Skeletal muscle tissue (tissue), 4 donors: ENCODE measurements around the gene AUTS2. TPM values are rescaled to one million over a fixed set of nuclear protein-coding genes. Genes with fewer than 3 reads are reported as not detected.

Experiments
- H3K27ac ChIP-seq: one replicate; pipeline ENCODE4 v1.7.0; 2013; ENCODE audit warnings: mild to moderate bottlenecking, low read depth, low read length, inconsistent platforms
- H3K27me3 ChIP-seq, 3 donors: one replicate each; pipeline ENCODE4 v1.7.0; 2013; ENCODE audit warnings: low read length in 3 of 3; ENCODE audit not compliant: control insufficient read depth in 3 of 3, insufficient read depth in 3 of 3
- H3K36me3 ChIP-seq, 3 donors: one replicate each; pipeline ENCODE4 v1.7.0; 2013; ENCODE audit warnings: low read length in 3 of 3; ENCODE audit not compliant: control insufficient read depth in 3 of 3, insufficient read depth in 3 of 3
- H3K4me1 ChIP-seq, 3 donors: one replicate each; pipeline ENCODE4 v1.7.0; 2013; ENCODE audit warnings: low read length in 3 of 3, mild to moderate bottlenecking in 3 of 3; ENCODE audit not compliant: control insufficient read depth in 3 of 3, insufficient read depth in 3 of 3
- H3K4me3 ChIP-seq, 3 donors: one replicate each; pipeline ENCODE4 v1.7.0; 2013; ENCODE audit warnings: low read length in 3 of 3
- H3K9ac ChIP-seq, 3 donors: one replicate each; pipeline ENCODE4 v1.7.0; 2013; ENCODE audit warnings: low read length in 3 of 3, mild to moderate bottlenecking in 3 of 3, moderate library complexity in 2 of 3, low read depth in 1 of 3
- H3K9me3 ChIP-seq, 3 donors: one replicate each; pipeline ENCODE4 v1.7.0; 2013; ENCODE audit warnings: low read length in 3 of 3; ENCODE audit not compliant: control insufficient read depth in 3 of 3
- total RNA-seq: library from RNA; depleted of rRNA; stranded (reverse); fragments of >200 nt; gene quantifications from one replicate; pipeline ENCODE4 v1.2.3, GENCODE V29; 2014
- donor health status: Osteomylitis.

AUTS2 gene
- total RNA-seq, 1 donor from 2014 or later: 43.3 TPM

DNA sequence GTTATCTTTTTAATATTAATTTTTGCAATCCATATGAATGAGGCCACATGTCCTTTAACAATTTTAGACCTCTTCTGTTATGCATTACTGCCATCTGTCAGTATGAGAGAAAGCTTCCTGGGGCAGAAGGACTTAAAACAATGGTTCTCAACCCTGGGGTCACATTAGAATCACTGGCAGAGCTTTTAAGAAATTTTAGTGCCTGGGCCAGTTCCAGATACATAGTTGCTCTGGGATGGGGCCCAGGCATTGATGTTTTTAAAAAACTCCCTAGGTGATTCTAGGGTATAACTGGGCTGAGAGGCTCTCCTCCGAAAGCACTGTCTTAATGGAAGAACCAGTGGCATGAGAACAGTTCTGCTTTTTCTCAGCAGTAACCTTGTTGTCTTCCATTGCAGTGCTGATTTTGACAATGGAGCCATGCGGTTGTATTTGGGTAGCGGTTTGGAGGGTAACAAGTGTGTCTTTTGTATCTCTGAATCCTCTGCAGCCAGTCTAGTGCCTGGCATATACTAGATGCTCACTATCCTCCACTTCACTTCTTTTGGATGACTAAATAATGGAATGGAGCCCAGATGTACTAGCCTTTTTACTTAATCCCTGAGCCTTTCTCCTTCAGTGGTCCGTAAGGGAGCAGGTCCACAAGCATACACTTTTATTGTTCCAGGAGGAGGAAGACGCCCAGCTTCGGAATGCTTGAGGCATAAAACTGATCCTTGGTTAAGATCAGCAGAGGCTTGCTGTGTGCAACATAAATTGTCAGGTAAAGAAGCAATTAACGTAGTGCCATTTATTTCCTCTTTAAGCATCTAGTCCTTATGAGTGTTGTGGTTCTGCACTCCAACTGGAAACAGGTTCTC, 227.1 kb downstream of the AUTS2 start:
- Histone ChIP-seq H3K27me3 (no peaks in the 10 kb centered on the region), H3K27ac (no peak overlapping the region), H3K9ac (no peak overlapping the region), H3K36me3 (no peaks in the 10 kb centered on the region), H3K9me3 (no peaks in the 10 kb centered on the region), H3K4me1 (peaks cover 0 to 16% (median 4%) of the 10 kb centered on the region in 3 donors), H3K4me3 (no peak overlapping the region)

DNA sequence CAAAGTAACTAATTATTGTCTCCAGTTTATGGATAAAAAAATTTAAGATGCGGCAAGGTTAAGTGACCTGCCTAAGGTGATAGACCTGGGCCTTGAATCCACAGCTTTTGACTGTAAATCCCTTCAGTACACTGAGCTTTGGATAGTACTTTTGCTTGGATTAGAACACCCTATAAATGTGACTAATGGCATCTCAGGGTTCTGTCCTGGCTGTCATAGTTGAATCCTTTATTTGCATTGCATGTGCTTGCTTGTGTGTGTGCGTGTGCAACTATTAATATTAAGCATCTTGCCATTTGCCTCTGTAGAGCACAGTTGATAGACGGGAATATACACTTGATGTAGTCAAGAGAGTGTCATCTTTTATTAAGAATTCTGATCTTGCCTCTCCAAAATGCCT, 228.0 kb downstream of the AUTS2 start:
- H3K9me3 ChIP-seq: no peaks in the 10 kb centered on the region
- H3K9ac ChIP-seq: no peak overlapping the region
- no peaks in the 10 kb centered on the region for H3K27me3 ChIP-seq
- no peak overlapping the region for H3K4me3 ChIP-seq
- peaks cover 0 to 16% (median 4%) of the 10 kb centered on the region in 3 donors for H3K4me1 ChIP-seq
- no peak overlapping the region for H3K27ac ChIP-seq
- no peaks in the 10 kb centered on the region for H3K36me3 ChIP-seq

DNA sequence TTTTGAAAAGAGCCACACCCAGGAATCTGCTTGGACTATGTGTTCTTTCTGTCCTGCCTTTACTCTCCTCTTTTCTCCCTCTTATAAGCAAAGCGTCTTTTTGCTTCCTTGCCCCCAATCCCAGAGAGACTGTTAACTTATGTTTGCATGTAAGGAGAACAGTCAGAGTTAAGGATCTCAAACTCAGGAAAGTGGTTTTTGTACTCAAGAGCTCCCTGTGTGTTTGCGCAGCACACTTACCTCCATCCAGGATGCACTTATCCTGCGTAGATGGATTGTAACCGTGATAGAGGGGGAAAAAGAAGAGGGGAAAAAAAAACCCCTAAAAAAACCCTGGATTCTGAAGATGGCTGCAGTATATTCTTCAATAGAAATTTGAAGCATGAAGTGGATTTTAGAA, 228.9 kb downstream of the AUTS2 start:
- H3K9ac ChIP-seq: no peak overlapping the region
- no peak overlapping the region for H3K27ac ChIP-seq
- no peaks in the 10 kb centered on the region for H3K36me3 ChIP-seq
- H3K9me3 ChIP-seq: no peaks in the 10 kb centered on the region
- no peak overlapping the region for H3K4me3 ChIP-seq
- no peaks in the 10 kb centered on the region for H3K27me3 ChIP-seq
- H3K4me1 ChIP-seq: peaks cover 0 to 16% (median 4%) of the 10 kb centered on the region in 3 donors

DNA sequence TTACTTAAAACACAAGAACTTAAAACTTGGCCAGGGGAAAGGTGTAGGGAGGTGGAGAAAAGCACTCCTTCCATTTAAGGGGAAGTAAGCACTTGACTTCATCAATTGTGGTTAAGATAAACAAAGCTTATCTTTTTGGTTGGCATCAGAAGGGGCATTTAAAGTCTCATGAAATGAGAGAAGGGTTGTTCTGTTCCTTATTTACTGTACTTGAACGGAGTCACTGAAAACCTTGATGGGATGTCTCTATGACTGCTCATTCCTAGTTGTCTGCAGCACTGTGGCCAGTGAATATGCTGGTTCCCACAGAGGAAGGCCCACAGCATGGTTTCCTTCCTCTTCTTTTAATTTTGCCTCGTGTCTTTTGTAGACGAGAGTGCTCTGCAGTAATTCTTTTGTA, 229.3 kb downstream of the AUTS2 start:
- Histone ChIP-seq H3K4me3 (no peak overlapping the region), H3K9me3 (no peaks in the 10 kb centered on the region), H3K27me3 (no peaks in the 10 kb centered on the region), H3K4me1 (peaks cover 0 to 14% (median 4%) of the 10 kb centered on the region in 3 donors), H3K36me3 (no peaks in the 10 kb centered on the region), H3K9ac (no peak overlapping the region), H3K27ac (no peak overlapping the region)

DNA sequence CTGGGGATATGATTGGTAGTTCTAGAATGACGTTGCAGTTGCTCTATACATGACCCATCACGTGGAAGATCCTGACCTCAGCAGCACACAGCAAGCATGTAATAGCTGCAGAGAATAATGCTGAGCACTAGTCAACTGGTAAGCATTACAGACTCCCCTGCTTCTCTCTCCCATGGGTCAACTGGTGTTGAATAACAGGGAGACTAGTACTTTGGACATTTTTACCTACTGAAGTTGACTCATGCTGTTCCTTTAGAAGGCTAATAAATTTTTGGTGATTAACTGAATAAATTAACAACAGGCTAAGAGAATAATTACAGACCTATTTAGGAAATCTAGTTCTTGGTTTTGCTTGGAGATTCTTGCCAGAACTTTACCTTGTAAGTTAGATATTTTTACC, 234.1 kb downstream of the AUTS2 start:
- no peaks in the 10 kb centered on the region for H3K27me3 ChIP-seq
- no peak overlapping the region for H3K4me3 ChIP-seq
- H3K9me3 ChIP-seq: no peaks in the 10 kb centered on the region
- H3K36me3 ChIP-seq: no peaks in the 10 kb centered on the region
- no peak overlapping the region for H3K9ac ChIP-seq
- no peak overlapping the region for H3K27ac ChIP-seq
- H3K4me1 ChIP-seq: no peaks in the 10 kb centered on the region

DNA sequence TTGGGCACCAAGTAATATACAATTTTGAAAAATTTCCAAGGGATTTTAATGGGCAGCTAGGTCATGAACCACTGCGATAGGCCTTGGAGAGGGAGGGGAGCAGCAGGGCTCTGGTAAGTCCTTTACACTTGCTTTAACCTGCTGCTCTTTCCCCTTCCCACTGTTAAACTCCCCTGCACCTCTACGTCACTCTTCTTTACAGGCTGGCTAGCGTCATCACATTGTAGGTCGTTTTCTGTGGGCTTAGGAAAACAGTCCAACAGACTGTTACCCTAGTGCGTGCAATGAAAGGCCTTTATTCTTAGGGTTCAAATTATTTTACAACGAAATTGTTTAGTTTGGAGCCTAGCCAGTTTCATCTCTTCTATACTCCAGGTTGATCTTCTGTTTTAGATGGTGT, 235.7 kb downstream of the AUTS2 start:
- Histone ChIP-seq H3K9me3 (no peaks in the 10 kb centered on the region), H3K36me3 (no peaks in the 10 kb centered on the region), H3K4me1 (no peaks in the 10 kb centered on the region), H3K4me3 (no peak overlapping the region), H3K27me3 (no peaks in the 10 kb centered on the region), H3K9ac (no peak overlapping the region), H3K27ac (no peak overlapping the region)

DNA sequence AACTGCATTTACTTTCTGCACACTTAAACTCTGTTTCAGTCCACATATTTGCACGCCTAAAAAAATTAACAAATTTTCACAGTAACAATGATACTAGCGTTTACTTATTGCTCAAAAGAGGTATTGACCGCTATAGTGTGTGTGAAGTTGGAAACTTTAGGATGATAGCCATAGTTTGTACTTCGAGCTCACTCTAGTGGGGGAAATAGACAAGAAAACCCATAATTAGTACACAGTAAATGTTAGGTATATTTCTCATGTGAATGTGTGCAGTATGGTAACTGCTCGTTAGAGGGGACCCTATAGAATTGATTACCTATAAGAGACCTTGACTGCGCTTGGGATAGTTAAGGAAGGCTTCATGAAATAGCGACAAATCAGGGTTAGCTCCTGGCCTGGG, 238.4 kb downstream of the AUTS2 start:
- no peak overlapping the region for H3K27ac ChIP-seq
- no peaks in the 10 kb centered on the region for H3K4me1 ChIP-seq
- H3K36me3 ChIP-seq: no peaks in the 10 kb centered on the region
- H3K9ac ChIP-seq: no peak overlapping the region
- no peaks in the 10 kb centered on the region for H3K27me3 ChIP-seq
- no peak overlapping the region for H3K4me3 ChIP-seq
- H3K9me3 ChIP-seq: no peaks in the 10 kb centered on the region

DNA sequence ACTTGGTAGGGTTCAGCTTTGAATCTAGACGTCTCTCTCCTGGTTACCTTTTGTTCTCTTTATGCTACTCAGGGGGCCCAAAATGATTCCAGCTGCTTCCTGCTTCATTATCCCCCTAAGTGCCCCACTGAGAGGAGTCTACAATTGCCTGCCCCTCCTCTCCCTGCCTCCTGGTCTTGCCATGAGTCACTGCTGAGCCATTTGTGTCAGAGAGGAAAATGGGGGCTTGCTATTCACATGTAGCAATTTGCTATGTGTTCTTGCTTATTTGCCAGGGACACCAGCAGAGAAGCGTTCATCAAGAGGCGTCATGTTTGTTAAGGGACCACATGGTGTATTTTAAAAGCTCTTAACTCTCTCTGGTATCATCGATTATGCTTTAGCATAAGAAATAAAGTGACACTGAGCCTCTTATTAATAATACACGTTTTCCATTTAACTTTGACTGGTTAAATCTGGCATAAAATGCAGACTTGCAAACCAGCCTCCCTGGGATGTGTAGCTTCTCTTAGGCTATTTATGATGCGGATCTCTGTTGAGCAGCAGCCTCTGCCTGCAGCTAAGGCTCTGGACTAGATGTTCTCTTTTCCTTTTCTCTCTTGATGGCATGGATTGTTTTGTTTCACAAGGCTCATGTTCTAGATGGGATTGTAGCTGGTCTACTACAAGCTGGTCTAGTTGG, 239.3 kb downstream of the AUTS2 start:
- H3K27me3 ChIP-seq: no peaks in the 10 kb centered on the region
- H3K4me3 ChIP-seq: no peak overlapping the region
- H3K27ac ChIP-seq: no peak overlapping the region
- H3K4me1 ChIP-seq: no peaks in the 10 kb centered on the region
- H3K9me3 ChIP-seq: no peaks in the 10 kb centered on the region
- H3K9ac ChIP-seq: no peak overlapping the region
- no peaks in the 10 kb centered on the region for H3K36me3 ChIP-seq

DNA sequence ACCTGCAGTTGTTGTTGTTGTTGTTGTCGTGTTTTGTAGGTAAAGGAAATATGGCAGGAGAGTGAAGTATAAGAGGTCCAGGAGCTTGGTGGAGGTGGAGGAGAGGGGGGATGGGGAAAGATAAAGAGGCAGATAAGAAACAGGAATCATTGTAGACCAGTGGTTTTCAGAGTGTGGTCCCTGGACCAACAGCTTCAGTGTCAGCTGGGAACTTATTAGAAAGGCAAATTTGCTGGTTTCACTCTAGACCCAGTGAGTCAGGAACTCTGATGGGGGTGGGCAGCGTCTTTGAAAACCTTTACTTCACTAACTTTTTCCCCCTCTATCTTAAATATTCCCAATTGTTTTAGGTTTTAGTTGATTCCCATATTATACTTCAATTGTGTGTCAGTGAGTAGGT, 241.5 kb downstream of the AUTS2 start:
- Histone ChIP-seq H3K4me3 (no peak overlapping the region), H3K9me3 (no peaks in the 10 kb centered on the region), H3K9ac (no peak overlapping the region), H3K27ac (no peak overlapping the region), H3K4me1 (no peaks in the 10 kb centered on the region), H3K27me3 (peaks cover 0 to 2% (median 0%) of the 10 kb centered on the region in 3 donors), H3K36me3 (no peaks in the 10 kb centered on the region)

DNA sequence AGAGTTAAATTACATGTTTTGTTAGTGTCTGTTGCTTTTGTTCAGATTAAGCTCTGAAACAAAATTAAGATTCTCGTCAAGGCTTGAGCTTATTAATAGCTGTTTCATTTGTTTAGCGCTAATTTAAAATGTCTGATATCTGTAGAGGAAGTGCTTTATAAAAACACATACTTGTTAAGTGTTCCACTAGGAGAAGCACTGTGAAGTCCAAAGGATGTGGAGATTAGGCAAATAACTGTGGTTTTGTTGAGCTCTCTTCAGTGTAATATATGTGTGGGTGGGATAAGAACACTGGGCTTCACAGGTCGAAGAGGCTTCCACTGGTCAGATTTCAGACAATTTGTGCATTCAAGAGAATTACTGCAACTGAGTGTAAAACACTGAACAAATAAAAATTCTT, 242.0 kb downstream of the AUTS2 start:
- Histone ChIP-seq H3K36me3 (no peaks in the 10 kb centered on the region), H3K9ac (no peak overlapping the region), H3K27me3 (peaks cover 0 to 2% (median 0%) of the 10 kb centered on the region in 3 donors), H3K4me1 (no peaks in the 10 kb centered on the region), H3K4me3 (no peak overlapping the region), H3K9me3 (no peaks in the 10 kb centered on the region), H3K27ac (no peak overlapping the region)
